ENCODE measurements around the gene CPNE9. TPM values are rescaled to one million over a fixed set of nuclear protein-coding genes. Genes with fewer than 3 reads are reported as not detected.

CPNE9 gene
- polyA plus RNA-seq, 1 experiment = not detected

DNA sequence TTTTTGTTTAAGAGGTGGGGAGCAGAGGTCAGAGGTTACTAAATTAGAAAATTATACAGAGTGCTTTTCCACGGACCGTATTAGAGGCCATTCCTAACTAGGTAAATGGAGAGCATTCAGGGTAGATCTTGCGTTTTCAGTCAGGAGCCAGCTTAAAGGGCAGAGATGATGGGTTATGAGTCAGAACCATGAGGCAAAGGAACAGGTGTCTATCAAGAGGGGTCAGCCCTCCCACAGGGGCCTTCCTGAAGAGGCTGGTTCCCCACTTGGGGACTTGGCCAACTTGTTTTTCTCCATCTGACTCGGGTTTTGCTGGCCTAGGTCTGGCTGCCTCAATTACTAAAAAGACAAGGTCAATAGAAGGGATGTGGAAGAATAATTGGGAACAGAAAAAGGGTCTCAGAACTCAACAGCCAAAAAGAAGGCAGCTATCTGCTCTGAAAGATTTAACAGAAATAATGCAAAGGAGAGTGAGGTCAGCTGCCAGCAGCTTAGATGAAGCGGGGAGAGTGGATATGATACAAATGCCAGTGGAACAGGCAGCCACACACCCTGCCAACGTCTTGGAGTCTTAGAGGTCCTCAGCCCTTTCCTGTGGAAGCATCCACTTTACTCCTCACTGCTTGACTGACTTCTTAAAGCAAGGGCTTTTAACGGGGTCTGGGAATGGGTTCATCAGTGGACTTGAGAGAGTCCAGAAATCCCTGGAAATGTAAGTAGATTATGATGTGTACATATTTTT, 36.8 kb upstream of the CPNE9 start:
- no peak for DNase-seq (ENCODE audit: low read depth, low spot score)
- POLR2A ChIA-PET = no interaction called here

GRCh38 chr3:9669277-9669676, 34.4 kb upstream of the CPNE9 start:
- Histone ChIP-seq H3K27ac (ENCODE audit: low read depth, low read length) (no peak overlapping the region), H3K27me3 (ENCODE audit: control insufficient read depth, insufficient read depth, low read length) (no peaks in the 10 kb centered on the region), H3K4me3 (ENCODE audit: low read depth, low read length) (no peak overlapping the region), H3K9me3 (ENCODE audit: control insufficient read depth, insufficient read depth, low read length) (no peaks in the 10 kb centered on the region)
- TF ChIP-seq CTCF (IDR thresholded peaks at IDR 0.05; ENCODE audit: low read depth, low read length) = no peak
- POLR2A ChIA-PET = no interaction called here
- CTCF ChIA-PET = interaction anchor here (2.9 kb wide), 1 partner anchor 316 kb away, joined by 7 read pairs; no protein-coding TSS in a partner anchor
- no peak for DNase-seq (ENCODE audit: low read depth, low spot score)

More for the DNA sequence above, 36.8 kb upstream of the CPNE9 start:
- Histone ChIP-seq H3K9me3 (ENCODE audit: control insufficient read depth, insufficient read depth, low read length) (no peaks in the 10 kb centered on the region; the same call in 1 of the 2 replicates), H3K4me3 (ENCODE audit: low read depth, low read length) (no peak overlapping the region), H3K27me3 (ENCODE audit: control insufficient read depth, insufficient read depth, low read length) (no peaks in the 10 kb centered on the region), H3K27ac (ENCODE audit: low read depth, low read length) (no peak overlapping the region)
- TF ChIP-seq CTCF (IDR thresholded peaks at IDR 0.05; ENCODE audit: low read depth, low read length) = no peak
- CTCF ChIA-PET = interaction anchor here (1.0 kb wide), 1 partner anchor 163 kb away, joined by 3 read pairs; no protein-coding TSS in a partner anchor

DNA sequence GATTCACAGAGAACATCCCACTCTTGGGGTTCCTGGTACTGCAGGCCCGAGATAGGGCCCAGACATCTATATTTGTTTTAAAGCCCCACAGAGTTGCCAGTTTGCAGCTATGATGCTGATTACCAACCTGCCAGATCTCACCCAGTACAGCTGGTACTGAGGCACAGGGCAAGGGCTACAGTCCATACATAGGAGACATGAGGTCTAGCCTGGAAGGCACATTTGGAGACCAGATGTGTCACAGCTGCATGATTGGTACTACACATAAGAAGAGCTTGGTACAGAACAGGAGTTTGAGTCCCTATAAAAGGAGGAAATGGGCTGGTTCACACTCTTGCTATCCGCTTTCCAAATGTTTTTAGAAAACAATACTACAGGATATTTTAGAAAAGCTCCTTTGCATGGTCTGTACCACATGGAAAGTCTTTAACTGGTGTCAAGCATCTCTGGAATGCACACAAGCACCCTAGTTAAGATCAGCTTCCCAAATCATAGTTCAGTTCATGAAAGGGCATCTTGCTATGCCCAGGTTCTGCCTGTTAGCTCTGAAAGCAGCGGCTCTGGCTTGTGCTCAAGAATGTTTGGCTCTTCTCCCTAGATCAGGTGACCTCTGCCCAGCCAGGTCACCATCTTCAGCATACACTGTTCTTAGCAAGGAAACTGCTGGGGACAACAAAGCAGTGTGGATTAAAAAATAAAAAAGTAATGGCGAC, 33.8 kb upstream of the CPNE9 start:
- H3K27ac ChIP-seq (ENCODE audit: low read depth, low read length) = no peak overlapping the region
- POLR2A ChIA-PET = no interaction called here
- no peak for DNase-seq (ENCODE audit: low read depth, low spot score)

GRCh38 chr3:9673082-9673481, 30.6 kb upstream of the CPNE9 start:
- TF ChIP-seq CTCF (IDR thresholded peaks at IDR 0.05; ENCODE audit: low read depth, low read length) = no peak
- ChIA-PET CTCF (no interaction called here), POLR2A (no interaction called here)
- H3K9me3 ChIP-seq (ENCODE audit: control insufficient read depth, insufficient read depth, low read length) = no peaks in the 10 kb centered on the region
- no peak overlapping the region for H3K27ac ChIP-seq (ENCODE audit: low read depth, low read length)
- H3K27me3 ChIP-seq (ENCODE audit: control insufficient read depth, insufficient read depth, low read length) = no peaks in the 10 kb centered on the region
- no peak overlapping the region for H3K4me3 ChIP-seq (ENCODE audit: low read depth, low read length)
- DNase-seq (ENCODE audit: low read depth, low spot score) = no peak

More for the DNA sequence above, 33.8 kb upstream of the CPNE9 start:
- Histone ChIP-seq H3K27me3 (ENCODE audit: control insufficient read depth, insufficient read depth, low read length) (no peaks in the 10 kb centered on the region), H3K4me3 (ENCODE audit: low read depth, low read length) (no peak overlapping the region), H3K9me3 (ENCODE audit: control insufficient read depth, insufficient read depth, low read length) (no peaks in the 10 kb centered on the region)
- CTCF ChIA-PET = interaction anchor here (2.9 kb wide), 1 partner anchor 316 kb away, joined by 7 read pairs; no protein-coding TSS in a partner anchor
- TF ChIP-seq CTCF (IDR thresholded peaks at IDR 0.05; ENCODE audit: low read depth, low read length) = no peak

DNA sequence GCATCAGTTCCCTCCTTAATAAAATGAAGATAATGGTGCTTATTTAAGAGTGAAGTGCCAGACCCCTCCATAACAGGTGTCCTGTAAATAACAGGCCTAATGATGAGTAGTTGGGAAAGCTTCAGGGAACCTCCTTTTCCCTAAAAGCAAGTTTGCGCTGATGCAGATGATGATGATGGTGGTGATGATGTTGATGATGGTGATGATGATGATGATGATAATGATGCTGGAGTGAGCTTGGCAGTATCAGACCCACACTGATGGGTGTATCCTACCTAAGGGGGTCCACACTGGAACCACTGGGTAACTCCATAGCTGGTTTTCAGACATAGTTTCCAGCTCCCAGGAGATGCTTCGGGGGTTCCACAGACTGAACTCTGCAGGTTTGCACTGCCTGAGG, 29.9 kb upstream of the CPNE9 start:
- Histone ChIP-seq H3K9me3 (ENCODE audit: control insufficient read depth, insufficient read depth, low read length) (no peaks in the 10 kb centered on the region), H3K27me3 (ENCODE audit: control insufficient read depth, insufficient read depth, low read length) (no peaks in the 10 kb centered on the region), H3K27ac (ENCODE audit: low read depth, low read length) (no peak overlapping the region), H3K4me3 (ENCODE audit: low read depth, low read length) (no peak overlapping the region)
- ChIA-PET CTCF (interaction anchor here (0.5 kb wide), 1 partner anchor 319 kb away, joined by 3 read pairs; no protein-coding TSS in a partner anchor), POLR2A (no interaction called here)
- TF ChIP-seq CTCF (IDR thresholded peaks at IDR 0.05; ENCODE audit: low read depth, low read length) = no peak
- DNase-seq (ENCODE audit: low read depth, low spot score) = no peak
